Measurements from ENCODE around the gene SNAPIN. TPM values are rescaled to one million over a fixed set of nuclear protein-coding genes. Genes with fewer than 3 reads are reported as not detected.

SNAPIN gene
- total and polyA plus RNA-seq, 4 donors: 26.3 to 38.1 (median 33.6) TPM

- WGBS, 2 donors: 46 to 60% methylated on average over 4 of the region's 4 CpGs
- no peak for TF ChIP-seq CTCF (IDR thresholded peaks at IDR 0.05; ENCODE audit: control extremely low read depth, extremely low read depth)
Measured at GRCh38 chr1:153610334-153610733, 48.2 kb upstream of the SNAPIN start.

GRCh38 chr1:153610811-153611301, 47.6 kb upstream of the SNAPIN start:
- DNase-seq (no peak), ATAC-seq (ENCODE audit: insufficient read depth, low FRiP score) (no peak)
- WGBS, 2 donors: 83 to 87% methylated on average over 7 of the region's 7 CpGs
- Histone ChIP-seq H3K9me3 (ENCODE audit: control insufficient read depth in 4 of 4, insufficient read depth in 3 of 4, low read length in 3 of 4) (no peaks in the 10 kb centered on the region), H3K36me3 (ENCODE audit: control insufficient read depth in 4 of 4, insufficient read depth in 4 of 4, low read length in 4 of 4) (peaks cover 2 to 13% (median 4%) of the 10 kb centered on the region in 4 donors), H3K27me3 (ENCODE audit: control insufficient read depth in 3 of 3, insufficient read depth in 3 of 3, low read length in 2 of 3) (no peaks in the 10 kb centered on the region), H3K4me1 (ENCODE audit: control insufficient read depth in 5 of 5, insufficient read depth in 5 of 5, low read length in 5 of 5) (peaks cover 11 to 52% (median 29%) of the 10 kb centered on the region in 5 donors), H3K27ac (ENCODE audit: low read depth in 1 of 2, low read length in 1 of 2) (peak overlapping the region; percentile 25 to 94), H3K4me3 (no peak overlapping the region), H3K9ac (ENCODE audit: insufficient read depth in 1 of 2, low read length in 2 of 2) (no peak overlapping the region)
- TF ChIP-seq CTCF (IDR thresholded peaks at IDR 0.05; ENCODE audit: control extremely low read depth, extremely low read depth): no peak

More at GRCh38 chr1:153610334-153610733, 48.2 kb upstream of the SNAPIN start:
- Histone ChIP-seq H3K27ac (ENCODE audit: low read depth in 1 of 2, low read length in 1 of 2) (peak overlapping the region; percentile 64 to 94), H3K9me3 (ENCODE audit: control insufficient read depth in 4 of 4, insufficient read depth in 3 of 4, low read length in 3 of 4) (no peaks in the 10 kb centered on the region), H3K4me3 (no peak overlapping the region), H3K36me3 (ENCODE audit: control insufficient read depth in 4 of 4, insufficient read depth in 4 of 4, low read length in 4 of 4) (peaks cover 2 to 13% (median 5%) of the 10 kb centered on the region in 4 donors), H3K27me3 (ENCODE audit: control insufficient read depth in 3 of 3, insufficient read depth in 3 of 3, low read length in 2 of 3) (no peaks in the 10 kb centered on the region), H3K4me1 (ENCODE audit: control insufficient read depth in 5 of 5, insufficient read depth in 5 of 5, low read length in 5 of 5) (peaks cover 11 to 52% (median 29%) of the 10 kb centered on the region in 5 donors), H3K9ac (ENCODE audit: insufficient read depth in 1 of 2, low read length in 2 of 2) (no peak overlapping the region)
- no peak for DNase-seq
- no peak for ATAC-seq (ENCODE audit: insufficient read depth, low FRiP score)

GRCh38 chr1:153611356-153611755, 47.1 kb upstream of the SNAPIN start:
- no peaks in the 10 kb centered on the region for H3K27me3 ChIP-seq (ENCODE audit: control insufficient read depth in 3 of 3, insufficient read depth in 3 of 3, low read length in 2 of 3)
- ATAC-seq (ENCODE audit: insufficient read depth, low FRiP score): no peak
- H3K9ac ChIP-seq (ENCODE audit: insufficient read depth in 1 of 2, low read length in 2 of 2): peak overlapping the region in 1 of 2 donors; percentile 43
- no peak for TF ChIP-seq CTCF (IDR thresholded peaks at IDR 0.05; ENCODE audit: control extremely low read depth, extremely low read depth)
- WGBS, 2 donors: 78 to 90% methylated on average over 1 of the region's 1 CpG
- peaks cover 11 to 54% (median 29%) of the 10 kb centered on the region in 5 donors for H3K4me1 ChIP-seq (ENCODE audit: control insufficient read depth in 5 of 5, insufficient read depth in 5 of 5, low read length in 5 of 5)
- H3K36me3 ChIP-seq (ENCODE audit: control insufficient read depth in 4 of 4, insufficient read depth in 4 of 4, low read length in 4 of 4): peaks cover 2 to 13% (median 4%) of the 10 kb centered on the region in 4 donors
- no peaks in the 10 kb centered on the region for H3K9me3 ChIP-seq (ENCODE audit: control insufficient read depth in 4 of 4, insufficient read depth in 3 of 4, low read length in 3 of 4)
- DNase-seq: no peak
- peak overlapping the region; percentile 2 for H3K4me3 ChIP-seq
- H3K27ac ChIP-seq (ENCODE audit: low read depth in 1 of 2, low read length in 1 of 2): peak overlapping the region in 1 of 2 donors; percentile 75

Measured in lung (tissue), 12 donors.